ENCODE measurements around the gene CCDC102A.

The CCDC102A gene

DNA sequence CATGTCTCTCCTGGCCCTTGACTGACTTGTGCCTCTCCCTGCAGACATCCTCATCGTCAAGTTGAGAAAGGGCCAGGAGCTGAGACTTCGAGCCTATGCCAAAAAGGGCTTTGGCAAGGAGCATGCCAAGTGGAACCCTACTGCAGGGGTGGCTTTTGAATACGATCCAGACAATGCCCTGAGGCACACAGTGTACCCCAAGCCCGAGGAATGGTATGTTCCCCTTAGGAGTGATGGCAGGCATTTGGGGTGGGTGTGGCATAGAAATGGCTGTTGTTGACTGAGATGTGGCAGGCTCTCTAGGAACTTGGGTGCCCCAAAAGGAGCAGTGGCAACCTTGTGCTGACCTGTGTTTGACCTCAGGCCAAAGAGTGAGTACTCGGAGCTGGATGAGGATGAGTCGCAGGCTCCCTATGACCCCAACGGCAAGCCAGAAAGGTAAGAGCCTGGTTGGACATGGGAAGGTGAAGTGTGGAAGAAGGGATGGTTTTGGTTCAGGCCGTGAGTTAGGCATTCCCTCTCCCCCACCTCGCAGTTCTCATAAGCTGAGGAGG lies 66.4 kb downstream of the CCDC102A start:
- H3K36me3 ChIP-seq (ENCODE audit: control insufficient read depth in 2 of 2, insufficient read depth in 1 of 2, low read length in 2 of 2): peaks cover 16 to 97% of the 10 kb centered on the region in 2 experiments
- ChIA-PET CTCF (interaction anchor here (0.5 to 1.1 kb wide), 3 partner anchors 13 to 127 kb away, joined by 3 to 7 read pairs (median 3); no protein-coding TSS in a partner anchor), POLR2A (no interaction called here)
- H3K4me1 ChIP-seq (ENCODE audit: control insufficient read depth, insufficient read depth, low read length): no peaks in the 10 kb centered on the region
- no peak overlapping the region for H3K27ac ChIP-seq (ENCODE audit: extremely low read depth, low read depth, low read length)
- H3K4me3 ChIP-seq (ENCODE audit: low read depth, low read length): no peak overlapping the region
- TF ChIP-seq PRDM10 (tag by site-specific recombination; IDR thresholded peaks at IDR 0.05) (peak; percentile 95), ZNF24 (tag by site-specific recombination; IDR thresholded peaks at IDR 0.05) (no peak), KLF9 (tag by site-specific recombination; IDR thresholded peaks at IDR 0.05; ENCODE audit: low read depth) (peak; percentile 44; the same call in 1 of the 2 replicates), ZNF266 (tag by site-specific recombination; IDR thresholded peaks at IDR 0.05; ENCODE audit: low read depth) (no peak), ZNF37A (tag by site-specific recombination; IDR thresholded peaks at IDR 0.05) (no peak), ZNF174 (tag by site-specific recombination; IDR thresholded peaks at IDR 0.05) (no peak)
- H3K9me3 ChIP-seq (ENCODE audit: control insufficient read depth, insufficient read depth, low read depth, low read length): no peaks in the 10 kb centered on the region

- CTCF ChIA-PET: no interaction called here
- POLR2A ChIA-PET: no interaction called here
- no peaks in the 10 kb centered on the region for H3K4me1 ChIP-seq (ENCODE audit: control insufficient read depth, insufficient read depth, low read length)
- H3K36me3 ChIP-seq (ENCODE audit: control insufficient read depth in 2 of 2, insufficient read depth in 1 of 2, low read length in 2 of 2): peaks cover 24 to 98% of the 10 kb centered on the region in 2 experiments
- H3K9me3 ChIP-seq (ENCODE audit: control insufficient read depth, insufficient read depth, low read depth, low read length): no peaks in the 10 kb centered on the region
- TF ChIP-seq ZNF112 (tag by site-specific recombination; IDR thresholded peaks at IDR 0.05) (no peak), ZNF391 (tag by site-specific recombination; IDR thresholded peaks at IDR 0.05; ENCODE audit: borderline replicate concordance, low read depth) (no peak)
- TF ChIP-seq, protein P1, sequence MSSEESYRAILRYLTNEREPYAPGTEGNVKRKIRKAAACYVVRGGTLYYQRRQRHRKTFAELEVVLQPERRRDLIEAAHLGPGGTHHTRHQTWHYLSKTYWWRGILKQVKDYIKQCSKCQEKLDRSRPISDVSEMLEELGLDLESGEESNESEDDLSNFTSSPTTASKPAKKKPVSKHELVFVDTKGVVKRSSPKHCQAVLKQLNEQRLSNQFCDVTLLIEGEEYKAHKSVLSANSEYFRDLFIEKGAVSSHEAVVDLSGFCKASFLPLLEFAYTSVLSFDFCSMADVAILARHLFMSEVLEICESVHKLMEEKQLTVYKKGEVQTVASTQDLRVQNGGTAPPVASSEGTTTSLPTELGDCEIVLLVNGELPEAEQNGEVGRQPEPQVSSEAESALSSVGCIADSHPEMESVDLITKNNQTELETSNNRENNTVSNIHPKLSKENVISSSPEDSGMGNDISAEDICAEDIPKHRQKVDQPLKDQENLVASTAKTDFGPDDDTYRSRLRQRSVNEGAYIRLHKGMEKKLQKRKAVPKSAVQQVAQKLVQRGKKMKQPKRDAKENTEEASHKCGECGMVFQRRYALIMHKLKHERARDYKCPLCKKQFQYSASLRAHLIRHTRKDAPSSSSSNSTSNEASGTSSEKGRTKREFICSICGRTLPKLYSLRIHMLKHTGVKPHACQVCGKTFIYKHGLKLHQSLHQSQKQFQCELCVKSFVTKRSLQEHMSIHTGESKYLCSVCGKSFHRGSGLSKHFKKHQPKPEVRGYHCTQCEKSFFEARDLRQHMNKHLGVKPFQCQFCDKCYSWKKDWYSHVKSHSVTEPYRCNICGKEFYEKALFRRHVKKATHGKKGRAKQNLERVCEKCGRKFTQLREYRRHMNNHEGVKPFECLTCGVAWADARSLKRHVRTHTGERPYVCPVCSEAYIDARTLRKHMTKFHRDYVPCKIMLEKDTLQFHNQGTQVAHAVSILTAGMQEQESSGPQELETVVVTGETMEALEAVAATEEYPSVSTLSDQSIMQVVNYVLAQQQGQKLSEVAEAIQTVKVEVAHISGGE (tag by site-specific recombination; conservative IDR thresholded peaks at IDR 0.05; ENCODE audit: low read depth): no peak
- no peak overlapping the region for H3K4me3 ChIP-seq (ENCODE audit: low read depth, low read length)
- no peak overlapping the region for H3K27ac ChIP-seq (ENCODE audit: extremely low read depth, low read depth, low read length)
Measured at GRCh38 chr16:57469046-57469445, 67.3 kb downstream of the CCDC102A start.

DNA sequence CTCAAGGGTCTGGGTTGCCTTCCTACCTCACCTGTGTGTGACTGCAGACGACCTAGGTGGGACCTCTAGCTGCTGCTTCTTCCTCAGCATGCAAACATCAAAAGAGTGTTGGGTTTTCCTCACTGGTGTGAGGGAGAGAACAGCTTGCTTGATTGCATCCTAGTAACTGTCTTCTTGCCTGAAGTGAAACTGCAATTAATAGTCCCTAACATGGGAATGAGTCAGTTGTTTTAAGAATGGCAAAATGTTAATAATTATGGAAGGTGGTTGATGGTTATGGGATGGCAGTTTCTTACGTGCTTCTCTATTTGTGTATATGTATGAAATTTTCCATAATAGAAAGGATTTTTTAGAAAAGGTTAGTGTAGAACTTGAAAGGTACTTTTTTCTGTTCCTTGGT lies 68.0 kb downstream of the CCDC102A start:
- POLR2A ChIA-PET: no interaction called here
- CTCF ChIA-PET: no interaction called here

More for the DNA sequence above, 68.0 kb downstream of the CCDC102A start:
- H3K9me3 ChIP-seq (ENCODE audit: control insufficient read depth, insufficient read depth, low read depth, low read length): no peaks in the 10 kb centered on the region
- no peak overlapping the region for H3K4me3 ChIP-seq (ENCODE audit: low read depth, low read length)
- TF ChIP-seq ZNF394 (tag by site-specific recombination; IDR thresholded peaks at IDR 0.05; ENCODE audit: borderline replicate concordance) (no peak), PRDM2 (tag by site-specific recombination; IDR thresholded peaks at IDR 0.05; ENCODE audit: borderline replicate concordance) (no peak), ZNF791 (tag by site-specific recombination; IDR thresholded peaks at IDR 0.05) (no peak), ZNF114 (tag by site-specific recombination; IDR thresholded peaks at IDR 0.05) (no peak), ZNF248 (tag by site-specific recombination; IDR thresholded peaks at IDR 0.05) (no peak), ZNF311 (tag by site-specific recombination; IDR thresholded peaks at IDR 0.05; ENCODE audit: borderline replicate concordance) (no peak), ZNF404 (tag by site-specific recombination; IDR thresholded peaks at IDR 0.05) (no peak), MYNN (tag by site-specific recombination; IDR thresholded peaks at IDR 0.05; ENCODE audit: borderline replicate concordance) (no peak), ZNF169 (tag by site-specific recombination; IDR thresholded peaks at IDR 0.05) (no peak)
- no peak overlapping the region for H3K27ac ChIP-seq (ENCODE audit: extremely low read depth, low read depth, low read length)
- H3K36me3 ChIP-seq (ENCODE audit: control insufficient read depth in 2 of 2, insufficient read depth in 1 of 2, low read length in 2 of 2): peaks cover 28 to 98% of the 10 kb centered on the region in 2 experiments
- no peaks in the 10 kb centered on the region; the same call in 1 of the 2 replicates for H3K4me1 ChIP-seq (ENCODE audit: control insufficient read depth, insufficient read depth, low read length)

Data from HEK293 (cell line).